ENCODE data around the gene CIB4.

DNA sequence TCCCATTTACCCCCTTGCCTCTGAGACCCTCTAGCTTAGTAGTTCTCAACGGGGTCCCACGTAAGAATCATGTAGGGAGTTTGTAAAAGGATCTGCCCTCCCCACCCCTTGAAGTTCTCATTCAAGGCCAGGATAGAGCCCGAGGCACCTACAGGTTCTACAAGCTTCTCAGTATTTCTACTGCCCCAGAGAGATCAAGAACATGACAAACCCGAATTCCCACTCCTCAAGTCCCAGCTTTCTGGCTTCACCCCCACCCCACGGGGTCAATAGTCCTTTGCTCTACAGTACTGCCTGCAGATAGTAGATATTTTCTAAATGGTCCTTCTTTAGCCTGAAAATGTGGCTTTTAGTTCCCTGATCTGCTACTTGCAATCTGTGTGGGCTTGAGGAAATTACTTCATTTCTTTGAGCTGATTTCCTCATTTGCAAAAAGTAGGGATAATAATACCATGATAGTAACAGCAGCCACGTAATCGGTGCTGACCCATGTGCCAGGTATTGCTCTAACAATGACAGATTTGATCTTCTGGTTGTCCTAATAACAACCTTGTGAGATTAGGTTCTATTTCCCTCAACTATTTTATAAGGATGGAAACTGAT, 7.1 kb downstream of the CIB4 start:
- TF ChIP-seq PPARA (CRISPR knock-in tag; IDR thresholded peaks at IDR 0.05; ENCODE audit: borderline replicate concordance) (no peak), ARNTL (CRISPR knock-in tag; IDR thresholded peaks at IDR 0.05; ENCODE audit: borderline replicate concordance, low read depth) (no peak), ZC3H10 (CRISPR knock-in tag; IDR thresholded peaks at IDR 0.05) (no peak), POU6F1 (CRISPR knock-in tag; IDR thresholded peaks at IDR 0.05; ENCODE audit: borderline replicate concordance, low read depth) (no peak)
- TF ChIP-seq, protein P1, sequence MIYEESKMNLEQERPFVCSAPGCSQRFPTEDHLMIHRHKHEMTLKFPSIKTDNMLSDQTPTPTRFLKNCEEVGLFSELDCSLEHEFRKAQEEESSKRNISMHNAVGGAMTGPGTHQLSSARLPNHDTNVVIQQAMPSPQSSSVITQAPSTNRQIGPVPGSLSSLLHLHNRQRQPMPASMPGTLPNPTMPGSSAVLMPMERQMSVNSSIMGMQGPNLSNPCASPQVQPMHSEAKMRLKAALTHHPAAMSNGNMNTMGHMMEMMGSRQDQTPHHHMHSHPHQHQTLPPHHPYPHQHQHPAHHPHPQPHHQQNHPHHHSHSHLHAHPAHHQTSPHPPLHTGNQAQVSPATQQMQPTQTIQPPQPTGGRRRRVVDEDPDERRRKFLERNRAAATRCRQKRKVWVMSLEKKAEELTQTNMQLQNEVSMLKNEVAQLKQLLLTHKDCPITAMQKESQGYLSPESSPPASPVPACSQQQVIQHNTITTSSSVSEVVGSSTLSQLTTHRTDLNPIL (CRISPR knock-in tag; IDR thresholded peaks at IDR 0.05; ENCODE audit: low read depth): no peak

All from SK-N-SH treated with all-trans-retinoic acid at 6 μM for 48 hours (cell line).